Stimulated activated effector memory CD8-positive, alpha-beta T cell treated with anti-CD3 and anti-CD28 coated beads, Interleukin-12 subunit alpha, Interleukin-12 subunit beta, amount 100 ng/mL, for 72 hours (primary cell): ENCODE data around the gene EML2.

Experiments
- ATAC-seq: fragments of 150-1000 bp; cut with Tn5 transposase; 2 replicates; pipeline ENCODE4 v1.10.0; 2021
- DNase-seq, 2 donors: peaks; one replicate each; pipeline ENCODE4 v3.0.0; 2021 to 2022; ENCODE audit warnings: low spot score in 2 of 2
- H3K27ac Mint-ChIP-seq: one replicate; pipeline ENCODE4 v1.8.0; 2022; ENCODE audit warnings: mild to moderate bottlenecking, mixed read lengths
- H3K36me3 Mint-ChIP-seq: one replicate; pipeline ENCODE4 v1.8.0; 2022; ENCODE audit warnings: mild to moderate bottlenecking, mixed read lengths
- H3K4me1 Mint-ChIP-seq: one replicate; pipeline ENCODE4 v1.8.0; 2022; ENCODE audit warnings: mixed read lengths
- H3K4me3 Mint-ChIP-seq: one replicate; pipeline ENCODE4 v1.8.0; 2022; ENCODE audit warnings: mild to moderate bottlenecking, mixed read lengths
- H3K9me3 Mint-ChIP-seq: one replicate; pipeline ENCODE4 v1.8.0; 2022; ENCODE audit warnings: mixed read lengths

EML2 gene

GRCh38 chr19:45663800-45664199, 24.6 kb upstream of the EML2 start:
- Mint-ChIP-seq H3K27ac (peak overlapping the region; percentile 7), H3K4me3 (no peak overlapping the region), H3K36me3 (peaks cover 5% of the 10 kb centered on the region), H3K4me1 (peaks cover 29% of the 10 kb centered on the region), H3K9me3 (no peaks in the 10 kb centered on the region)
- DNase-seq, result no peak
- ATAC-seq, result no peak

DNA sequence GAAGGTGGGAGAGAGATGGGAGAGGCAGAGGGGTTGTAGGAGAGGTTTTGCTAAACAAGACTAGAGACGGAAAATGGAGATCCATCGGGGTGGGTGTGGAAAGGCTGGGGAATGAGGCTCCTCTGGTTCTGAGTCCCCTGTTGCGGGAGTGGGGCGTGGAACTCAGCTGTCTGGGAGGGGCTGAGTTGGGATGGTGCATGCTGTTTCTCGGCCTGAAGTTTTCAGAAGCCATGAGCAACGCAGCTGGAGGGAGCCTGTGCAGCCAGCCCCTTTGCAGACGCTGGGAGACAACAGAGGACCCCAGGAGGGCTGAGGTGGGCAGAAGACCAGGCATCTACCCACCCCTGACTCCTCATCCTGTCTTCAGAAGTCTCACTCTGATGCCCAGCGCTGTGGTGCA, 21.4 kb upstream of the EML2 start:
- Mint-ChIP-seq H3K4me1 (peaks cover 12% of the 10 kb centered on the region), H3K27ac (no peak overlapping the region), H3K36me3 (no peaks in the 10 kb centered on the region), H3K9me3 (no peaks in the 10 kb centered on the region), H3K4me3 (no peak overlapping the region)
- ATAC-seq (no peak), DNase-seq (no peak)

GRCh38 chr19:45659096-45659729, 20.0 kb upstream of the EML2 start:
- Mint-ChIP-seq H3K4me1 (peaks cover 4% of the 10 kb centered on the region), H3K4me3 (no peak overlapping the region), H3K27ac (peak overlapping the region; percentile 2), H3K36me3 (no peaks in the 10 kb centered on the region), H3K9me3 (no peaks in the 10 kb centered on the region)
- DNase-seq (no peak), ATAC-seq (no peak)

DNA sequence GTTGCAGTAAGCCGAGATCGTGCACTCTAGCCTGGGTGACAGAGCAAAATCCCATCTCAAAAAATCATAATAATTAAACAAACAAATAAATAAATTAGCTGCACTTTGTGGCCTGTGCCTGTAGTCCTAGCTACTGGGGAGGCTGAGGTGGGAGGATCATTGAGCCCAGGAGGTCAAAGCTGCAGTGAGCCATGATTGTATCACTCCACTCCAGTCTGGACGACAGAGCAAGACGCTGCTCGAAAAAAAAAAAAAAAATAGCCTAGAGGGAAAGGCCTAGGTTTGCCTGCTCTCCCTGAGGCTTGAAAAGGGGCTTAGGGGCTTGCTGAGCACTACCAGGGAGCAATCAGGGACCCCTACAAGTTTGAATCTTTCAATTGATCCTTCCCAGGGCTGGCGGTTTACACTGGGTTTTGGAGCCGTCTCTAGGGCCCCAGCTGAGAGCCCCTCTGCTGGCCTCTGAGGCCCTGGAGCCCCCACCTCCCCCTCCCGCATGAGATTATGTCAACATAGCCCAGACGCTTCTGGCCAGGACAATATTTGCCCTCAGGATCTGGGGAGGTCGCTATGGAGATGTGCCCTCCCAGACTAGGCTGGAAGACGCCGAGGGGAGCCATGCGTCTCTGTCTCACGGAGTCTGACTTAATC, 18.4 kb upstream of the EML2 start:
- Mint-ChIP-seq H3K36me3 (no peaks in the 10 kb centered on the region), H3K9me3 (no peaks in the 10 kb centered on the region), H3K27ac (no peak overlapping the region), H3K4me1 (no peaks in the 10 kb centered on the region), H3K4me3 (no peak overlapping the region)
- no peak for DNase-seq
- ATAC-seq, result no peak

DNA sequence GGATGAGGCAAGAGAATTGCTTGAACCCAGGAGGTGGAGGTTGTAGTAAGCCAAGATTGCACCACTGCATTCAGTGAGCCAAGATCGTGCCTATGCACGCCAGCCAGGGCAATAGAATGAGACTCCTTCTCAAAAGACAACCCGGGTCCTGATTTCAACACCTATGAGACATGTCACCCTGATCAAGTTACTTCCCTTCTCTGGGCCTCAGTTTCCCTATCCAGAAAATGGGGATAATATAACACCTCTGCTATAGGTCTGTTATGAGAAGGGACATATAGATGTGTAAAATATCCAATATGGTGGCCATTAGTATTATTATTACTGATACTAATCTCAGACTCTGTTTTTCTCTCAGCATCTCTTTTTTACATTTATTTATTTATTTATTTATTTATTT, 15.9 kb upstream of the EML2 start:
- no peak overlapping the region for H3K27ac Mint-ChIP-seq
- no peaks in the 10 kb centered on the region for H3K9me3 Mint-ChIP-seq
- no peaks in the 10 kb centered on the region for H3K36me3 Mint-ChIP-seq
- ATAC-seq, result no peak
- H3K4me1 Mint-ChIP-seq, result no peaks in the 10 kb centered on the region
- no peak for DNase-seq
- H3K4me3 Mint-ChIP-seq, result no peak overlapping the region

DNA sequence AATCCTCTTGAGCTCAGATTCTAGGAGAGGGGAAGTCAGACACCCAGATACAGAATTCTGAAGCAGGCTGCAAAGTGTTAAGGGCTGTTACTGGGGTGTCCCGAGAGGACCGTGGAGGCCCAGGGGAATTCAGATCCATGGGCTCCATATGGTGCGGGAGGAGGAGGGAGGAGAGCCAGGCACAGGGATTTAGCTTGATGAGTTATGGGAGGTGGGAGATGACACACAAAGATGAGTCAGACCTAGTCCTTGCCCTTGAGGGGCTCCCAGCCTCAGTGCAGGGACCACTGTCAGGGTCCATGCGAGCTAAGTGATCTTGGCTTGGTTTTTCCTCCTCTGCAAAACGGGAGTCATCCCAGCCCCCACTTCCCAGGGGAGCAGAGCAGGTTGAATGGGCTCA, 14.4 kb upstream of the EML2 start:
- Mint-ChIP-seq H3K9me3 (no peaks in the 10 kb centered on the region), H3K27ac (no peak overlapping the region), H3K36me3 (no peaks in the 10 kb centered on the region), H3K4me3 (no peak overlapping the region), H3K4me1 (no peaks in the 10 kb centered on the region)
- ATAC-seq, result no peak
- DNase-seq, result no peak

DNA sequence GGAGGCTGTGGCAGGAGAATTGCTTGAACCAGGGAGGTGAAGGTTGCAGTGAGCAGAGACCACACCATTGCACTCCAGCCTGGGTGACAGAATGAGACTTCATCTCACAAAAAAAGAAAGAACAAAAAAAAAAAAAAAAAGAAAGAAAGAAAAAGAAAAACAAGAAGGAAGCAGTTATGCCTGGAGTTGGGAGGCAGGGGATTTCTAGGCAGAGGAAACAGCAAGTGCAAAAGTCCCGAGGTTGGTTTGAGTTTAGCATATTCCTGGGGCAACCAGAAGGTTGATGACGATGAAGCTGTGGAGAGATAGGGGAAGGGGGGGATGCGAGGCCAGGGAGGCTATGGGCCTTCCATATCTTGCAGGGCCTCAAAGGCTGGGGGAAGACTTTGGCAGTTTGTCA, 11.5 kb upstream of the EML2 start:
- no peak for DNase-seq
- no peak overlapping the region for H3K4me3 Mint-ChIP-seq
- H3K27ac Mint-ChIP-seq, result no peak overlapping the region
- ATAC-seq, result no peak
- peaks cover 6% of the 10 kb centered on the region for H3K36me3 Mint-ChIP-seq
- peaks cover 9% of the 10 kb centered on the region for H3K4me1 Mint-ChIP-seq
- H3K9me3 Mint-ChIP-seq, result no peaks in the 10 kb centered on the region

DNA sequence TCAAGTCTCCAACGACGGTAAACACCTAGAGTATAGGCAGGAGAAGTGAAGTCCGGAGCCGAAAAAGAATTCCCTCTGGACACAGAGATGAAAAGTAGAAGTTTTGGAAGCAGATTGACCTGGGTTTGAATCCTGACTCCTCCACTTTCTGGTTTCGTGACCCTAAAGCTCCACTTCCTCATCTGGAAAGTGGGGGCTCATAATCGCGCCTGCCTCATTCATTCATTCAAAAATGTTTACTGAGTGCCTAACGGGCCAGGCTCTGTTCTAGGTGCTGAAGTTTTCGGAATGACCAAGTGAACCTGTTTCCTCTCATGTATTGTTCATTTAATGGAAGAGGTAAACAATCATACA, 7.1 kb upstream of the EML2 start:
- peak overlapping the region; percentile 84 for H3K27ac Mint-ChIP-seq
- peaks cover 27% of the 10 kb centered on the region for H3K36me3 Mint-ChIP-seq
- H3K4me1 Mint-ChIP-seq, result peaks cover 51% of the 10 kb centered on the region
- peak overlapping the region; percentile 77 for H3K4me3 Mint-ChIP-seq
- no peak for ATAC-seq
- no peaks in the 10 kb centered on the region for H3K9me3 Mint-ChIP-seq
- DNase-seq, result no peak

GRCh38 chr19:45645631-45646344, 6.6 kb upstream of the EML2 start:
- peaks cover 56% of the 10 kb centered on the region for H3K4me1 Mint-ChIP-seq
- H3K9me3 Mint-ChIP-seq, result no peaks in the 10 kb centered on the region
- ATAC-seq (peak; percentile 62), DNase-seq (peak; percentile 76 to 93)
- H3K36me3 Mint-ChIP-seq, result peaks cover 33% of the 10 kb centered on the region
- H3K4me3 Mint-ChIP-seq, result peak overlapping the region; percentile 77
- peak overlapping the region; percentile 84 for H3K27ac Mint-ChIP-seq

- DNase-seq (peak in 1 of 2 donors; percentile 56), ATAC-seq (no peak)
- no peaks in the 10 kb centered on the region for H3K9me3 Mint-ChIP-seq
- H3K4me3 Mint-ChIP-seq, result peak overlapping the region; percentile 77
- peak overlapping the region; percentile 84 for H3K27ac Mint-ChIP-seq
- peaks cover 39% of the 10 kb centered on the region for H3K36me3 Mint-ChIP-seq
- peaks cover 62% of the 10 kb centered on the region for H3K4me1 Mint-ChIP-seq
Observed at GRCh38 chr19:45645068-45645630, 6.0 kb upstream of the EML2 start.

DNA sequence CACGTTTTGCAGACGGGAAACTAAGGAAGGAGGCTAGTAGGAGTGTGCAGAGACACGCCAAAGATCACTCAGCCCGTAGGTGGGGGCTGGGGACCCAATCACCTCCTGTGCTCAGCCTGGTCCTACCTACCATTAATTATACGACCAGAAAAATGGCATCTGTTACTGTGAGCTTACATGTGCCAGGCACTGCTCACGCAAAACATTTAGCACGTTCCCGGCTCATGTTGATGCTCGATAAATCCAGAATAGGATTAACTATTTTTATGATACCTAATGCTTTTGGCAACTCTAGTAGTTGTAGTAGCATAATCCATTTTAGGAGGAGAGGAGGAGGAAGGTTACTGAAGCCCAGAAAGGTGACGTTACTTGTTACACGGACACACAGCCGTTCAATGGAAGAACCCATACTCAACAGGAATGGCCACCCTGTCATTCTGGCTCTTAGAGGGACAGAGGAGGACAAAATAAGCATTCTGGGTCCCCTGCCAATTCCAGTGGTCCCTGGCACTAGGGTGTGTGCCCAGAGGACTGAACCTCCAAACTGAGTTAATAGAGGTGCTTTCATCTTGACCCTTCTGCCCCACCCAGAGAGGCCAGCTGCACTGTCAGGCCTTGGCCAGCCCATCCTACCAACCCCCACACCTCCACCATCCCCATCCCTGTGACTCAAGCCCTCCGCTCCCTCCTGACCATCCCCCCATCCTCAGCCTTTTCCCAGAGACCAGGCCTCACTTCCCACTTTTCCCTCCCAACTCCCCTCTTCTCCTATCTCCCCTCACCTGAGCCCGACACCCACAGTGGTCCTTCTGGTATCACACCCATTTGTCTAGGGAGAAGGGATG, 5.0 kb upstream of the EML2 start:
- peak overlapping the region; percentile 84 for H3K27ac Mint-ChIP-seq
- DNase-seq (peak in 1 of 2 donors; percentile 53), ATAC-seq (no peak)
- peaks cover 66% of the 10 kb centered on the region for H3K4me1 Mint-ChIP-seq
- H3K9me3 Mint-ChIP-seq, result no peaks in the 10 kb centered on the region
- peaks cover 46% of the 10 kb centered on the region for H3K36me3 Mint-ChIP-seq
- H3K4me3 Mint-ChIP-seq, result peak overlapping the region; percentile 77

GRCh38 chr19:45643024-45643926, 4.1 kb upstream of the EML2 start:
- H3K4me3 Mint-ChIP-seq, result peak overlapping the region; percentile 77
- ATAC-seq, result peak; percentile 69

DNA sequence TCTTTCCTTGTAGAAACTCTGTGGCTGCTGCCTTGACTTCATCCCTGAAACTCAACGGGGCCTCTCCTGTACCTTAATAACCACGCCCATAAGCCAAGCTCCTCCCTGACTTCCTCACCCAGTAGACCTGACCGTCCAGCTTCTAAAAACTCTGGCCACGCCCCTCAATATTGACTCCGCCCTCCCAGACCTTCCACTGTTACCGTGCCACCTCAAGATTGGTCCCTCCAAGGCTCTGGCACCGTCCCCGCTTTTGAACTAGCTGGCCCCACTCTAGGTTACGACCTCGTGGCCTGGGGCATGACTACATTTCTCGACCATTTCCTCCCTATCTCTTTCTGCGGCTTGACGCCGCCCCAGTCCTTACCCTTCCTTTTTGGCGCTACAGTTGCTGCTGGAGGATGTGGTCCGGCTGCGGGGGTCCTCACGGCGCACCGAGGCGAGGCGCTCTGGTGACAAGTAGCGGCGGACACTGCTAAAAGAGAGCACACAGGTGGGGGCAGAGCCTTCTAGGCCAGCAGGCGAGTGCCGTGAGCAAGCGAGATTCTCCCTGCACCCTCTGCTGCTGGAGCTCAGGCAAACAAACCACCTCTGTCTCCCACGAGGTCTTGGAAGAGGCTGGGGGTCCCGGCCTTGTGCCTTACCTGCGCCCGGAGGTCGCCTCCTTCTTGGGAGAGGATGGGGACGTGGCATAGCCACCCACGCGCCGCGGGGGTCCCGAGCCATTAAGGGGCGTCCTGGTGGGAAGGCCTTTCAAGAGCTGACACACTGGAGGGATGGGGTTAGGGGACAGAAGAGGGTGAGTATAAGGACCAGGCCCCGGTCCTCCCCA, 2.3 kb upstream of the EML2 start:
- peak; percentile 64 for ATAC-seq
- H3K27ac Mint-ChIP-seq, result peak overlapping the region; percentile 96
- peaks cover 73% of the 10 kb centered on the region for H3K36me3 Mint-ChIP-seq
- peaks cover 74% of the 10 kb centered on the region for H3K4me1 Mint-ChIP-seq
- no peaks in the 10 kb centered on the region for H3K9me3 Mint-ChIP-seq
- peak overlapping the region; percentile 77 for H3K4me3 Mint-ChIP-seq
- peak; percentile 77 to 98 for DNase-seq

More at GRCh38 chr19:45643024-45643926, 4.1 kb upstream of the EML2 start:
- Mint-ChIP-seq H3K9me3 (no peaks in the 10 kb centered on the region), H3K4me1 (peaks cover 75% of the 10 kb centered on the region), H3K27ac (peak overlapping the region; percentile 96), H3K36me3 (peaks cover 55% of the 10 kb centered on the region)
- DNase-seq, result peak; percentile 97 to 99
